Osteocyte (in vitro differentiated cells): Measurements from ENCODE around the gene KPNA3. TPM values are rescaled to one million over a fixed set of nuclear protein-coding genes. Genes with fewer than 3 reads are reported as not detected.

Source experiments
- DNase-seq: peaks from one replicate; pipeline ENCODE4 v3.0.0; 2021; ENCODE audit warnings: mixed read lengths; ENCODE audit not compliant: unreplicated experiment; ENCODE audit errors: extremely low spot score
- H3K27ac Mint-ChIP-seq: one replicate; pipeline ENCODE4 v1.8.0; 2021; ENCODE audit warnings: mild to moderate bottlenecking, mixed read lengths; ENCODE audit not compliant: unreplicated experiment
- H3K27me3 Mint-ChIP-seq: one replicate; pipeline ENCODE4 v1.8.0; 2021; ENCODE audit warnings: mixed read lengths; ENCODE audit not compliant: unreplicated experiment
- H3K36me3 Mint-ChIP-seq: one replicate; pipeline ENCODE4 v1.8.0; 2021; ENCODE audit warnings: mixed read lengths; ENCODE audit not compliant: unreplicated experiment
- H3K4me1 Mint-ChIP-seq: one replicate; pipeline ENCODE4 v1.8.0; 2021; ENCODE audit warnings: mixed read lengths; ENCODE audit not compliant: unreplicated experiment
- H3K4me3 Mint-ChIP-seq: one replicate; pipeline ENCODE4 v1.8.0; 2021; ENCODE audit warnings: mild to moderate bottlenecking, moderate library complexity, mixed read lengths; ENCODE audit not compliant: unreplicated experiment
- H3K9me3 Mint-ChIP-seq: one replicate; pipeline ENCODE4 v1.8.0; 2021; ENCODE audit warnings: mixed read lengths; ENCODE audit not compliant: unreplicated experiment
- CTCF ChIP-seq: fragments of 200-600 bp; sonication (generic); IDR thresholded peaks from 2 replicates; pipeline ENCODE4 v1.5.0; 2021; ENCODE audit warnings: antibody characterized with exemption, mild to moderate bottlenecking, moderate library complexity
- total RNA-seq: library from RNA; stranded (reverse); gene quantifications from 2 replicates; pipeline ENCODE4 v1.2.1, GENCODE V29; 2021

KPNA3 gene
- total RNA-seq, 1 donor from 2014 or later, result 39.9 TPM

DNA sequence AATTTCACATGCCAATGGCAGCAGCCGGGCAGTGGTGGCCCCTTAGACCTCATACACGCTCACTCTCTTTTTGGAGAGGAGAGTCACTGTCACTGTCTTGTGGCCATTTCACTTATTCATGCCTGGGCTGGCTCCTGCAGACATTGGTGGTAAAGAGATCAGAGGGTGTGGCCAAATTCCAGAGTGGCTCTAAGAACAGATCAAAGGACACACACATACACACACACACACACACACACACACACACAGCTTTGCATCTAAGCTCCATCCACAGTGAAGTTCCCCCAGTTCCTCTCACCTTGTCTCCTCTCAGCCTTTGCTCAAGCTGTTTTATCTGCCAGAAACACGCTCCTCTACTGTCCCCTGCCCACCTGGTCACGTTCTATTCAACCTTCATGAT, 46.5 kb upstream of the KPNA3 start:
- TF ChIP-seq CTCF, result no peak
- H3K4me3 Mint-ChIP-seq, result no peak overlapping the region
- H3K27ac Mint-ChIP-seq, result no peak overlapping the region
- H3K27me3 Mint-ChIP-seq, result peaks cover 2% of the 10 kb centered on the region
- H3K4me1 Mint-ChIP-seq, result peaks cover 25% of the 10 kb centered on the region
- DNase-seq, result no peak
- no peaks in the 10 kb centered on the region for H3K36me3 Mint-ChIP-seq
- no peaks in the 10 kb centered on the region for H3K9me3 Mint-ChIP-seq

- no peak for DNase-seq
- Mint-ChIP-seq H3K36me3 (no peaks in the 10 kb centered on the region), H3K27ac (no peak overlapping the region), H3K4me1 (peaks cover 25% of the 10 kb centered on the region), H3K9me3 (no peaks in the 10 kb centered on the region), H3K4me3 (no peak overlapping the region), H3K27me3 (peaks cover 6% of the 10 kb centered on the region)
- no peak for TF ChIP-seq CTCF
These were observed 44.0 kb upstream of the KPNA3 start for GRCh38 chr13:49836516-49836915.

GRCh38 chr13:49833402-49833801, 40.9 kb upstream of the KPNA3 start:
- no peak for TF ChIP-seq CTCF
- no peak for DNase-seq
- Mint-ChIP-seq H3K36me3 (no peaks in the 10 kb centered on the region), H3K4me3 (no peak overlapping the region), H3K27ac (no peak overlapping the region), H3K27me3 (peaks cover 24% of the 10 kb centered on the region), H3K4me1 (peaks cover 19% of the 10 kb centered on the region), H3K9me3 (peaks cover 4% of the 10 kb centered on the region)

DNA sequence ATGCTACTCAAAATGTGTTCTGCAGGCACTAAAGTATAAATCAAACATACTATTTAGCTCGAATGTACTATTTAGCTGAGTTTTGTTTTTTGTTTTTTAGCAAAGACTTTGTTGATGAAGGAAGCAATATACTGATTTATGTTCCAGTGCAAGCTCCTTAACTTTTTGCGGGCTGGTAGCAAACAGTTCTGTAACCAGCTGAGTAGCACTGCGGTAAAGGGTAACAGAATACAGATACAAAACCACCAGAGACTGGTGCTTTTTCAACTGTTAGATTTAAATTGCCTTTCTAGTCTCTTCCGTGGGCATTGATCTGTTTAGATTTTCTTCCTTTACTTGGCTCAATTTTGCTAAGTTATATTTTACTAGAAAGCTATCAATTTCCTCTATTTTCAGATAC, 39.0 kb upstream of the KPNA3 start:
- Mint-ChIP-seq H3K4me1 (peaks cover 3% of the 10 kb centered on the region), H3K9me3 (peaks cover 4% of the 10 kb centered on the region), H3K27ac (no peak overlapping the region), H3K4me3 (no peak overlapping the region), H3K36me3 (no peaks in the 10 kb centered on the region), H3K27me3 (peaks cover 24% of the 10 kb centered on the region)
- TF ChIP-seq CTCF, result no peak
- no peak for DNase-seq

DNA sequence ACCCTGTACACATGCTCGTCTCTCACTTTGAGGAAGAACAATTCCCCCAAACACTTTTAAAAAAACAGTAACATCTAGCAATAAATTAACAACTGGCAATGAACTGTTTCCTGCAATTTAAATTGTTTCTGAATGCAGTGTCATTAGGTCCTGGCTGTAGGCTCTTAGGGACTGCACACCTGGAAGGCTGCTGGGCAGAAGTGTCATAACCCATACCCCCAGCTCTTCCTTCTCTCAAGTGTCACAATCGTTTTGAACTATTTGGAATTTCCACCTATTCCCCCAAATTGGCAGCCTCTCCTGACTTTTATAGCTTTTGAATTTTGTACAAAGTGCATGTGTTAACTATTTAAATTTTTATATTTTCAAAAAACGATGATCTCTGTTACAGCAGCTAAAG, 38.2 kb upstream of the KPNA3 start:
- Mint-ChIP-seq H3K27ac (no peak overlapping the region), H3K36me3 (no peaks in the 10 kb centered on the region), H3K4me1 (no peaks in the 10 kb centered on the region), H3K9me3 (peaks cover 4% of the 10 kb centered on the region), H3K4me3 (no peak overlapping the region), H3K27me3 (peaks cover 28% of the 10 kb centered on the region)
- no peak for DNase-seq
- TF ChIP-seq CTCF, result no peak
